Tibial nerve (tissue), 3 donors: ENCODE results near the gene PCCB.

Experiments used
- CTCF ChIP-seq, 5 experiments: fragments of 200-600 bp in 3 of 5; fragments of 450-650 bp in 2 of 5; sonication (generic) in 3 of 5; IDR thresholded peaks; one replicate each; pipeline ENCODE4 v1.5.1; 2016 to 2019; ENCODE audit warnings: antibody characterized with exemption in 5 of 5, mild to moderate bottlenecking in 3 of 5, moderate library complexity in 2 of 5
- POLR2A ChIP-seq, 2 donors: fragments of 450-650 bp; IDR thresholded peaks; one replicate each; pipeline ENCODE4 v1.6.1; 2017; ENCODE audit warnings: antibody characterized with exemption in 2 of 2, mild to moderate bottlenecking in 2 of 2, moderate library complexity in 2 of 2

- no peak for TF ChIP-seq CTCF (IDR thresholded peaks at IDR 0.05)
- no peak for TF ChIP-seq POLR2A (IDR thresholded peaks at IDR 0.05)
These were observed 41.2 kb downstream of the PCCB start for GRCh38 chr3:136291302-136291701.
